ENCODE data around the gene SKOR1. TPM values are rescaled to one million over a fixed set of nuclear protein-coding genes. Genes with fewer than 3 reads are reported as not detected.
A peak's percentile ranks its signal among the peaks of the same experiment; 100 is the strongest.

Gene SKOR1
- total and polyA plus RNA-seq, 2 of the 4 experiments (the other 2 are of a cell fraction), result 0.03 TPM; not detected in 1

- BruUV-seq (replicated peaks), result no TSS peak
- H3K4me1 ChIP-seq (ENCODE audit: control insufficient read depth, insufficient read depth, low read length), result no peaks in the 10 kb centered on the region
- ATAC-seq (ENCODE audit: low read depth), result no peak; the same call in 1 of the 2 replicates
- no peak overlapping the region for H4K8ac ChIP-seq (ENCODE audit: low read depth in 2 of 2, low read length in 2 of 2)
- no peak overlapping the region for H2BK5ac ChIP-seq (ENCODE audit: low read depth, low read length, poor library complexity, severe bottlenecking)
- H3K9ac ChIP-seq (ENCODE audit: low read depth, low read length), result no peak overlapping the region
- H3K79me1 ChIP-seq (ENCODE audit: low read depth in 1 of 2, low read length in 2 of 2), result no peaks in the 10 kb centered on the region
- in situ Hi-C loops (cut with MboI; ENCODE audit: low sequenced_read_pairs), result no loop called here
- H2BK15ac ChIP-seq (ENCODE audit: low read depth, low read length), result no peak overlapping the region
- H3K4me2 ChIP-seq (ENCODE audit: low read depth, low read length), result peak overlapping the region; percentile 86
- dilution Hi-C loops (cut with HindIII; ENCODE audit: low sequenced_read_pairs, unreplicated experiment), result no loop called here
- H4K5ac ChIP-seq (ENCODE audit: low read depth, low read length), result no peak overlapping the region
- H2BK20ac ChIP-seq (ENCODE audit: low read depth, low read length), result no peak overlapping the region
- no peak overlapping the region for H3K18ac ChIP-seq (ENCODE audit: low read depth, low read length)
- no peak overlapping the region for H2BK120ac ChIP-seq (ENCODE audit: low read depth, low read length)
- intact Hi-C loops (cut with micrococcal nuclease), result loop anchor here (1.0 to 10.0 kb wide), 5 partner anchors 291 to 886 kb away; partner anchors contain the start of genes MAP2K5 and SMAD3
- DNase-seq, result no peak
- POLR2A ChIA-PET (ENCODE audit: unreplicated experiment), result interaction anchor here (0.6 kb wide), 1 partner anchor 398 kb away, joined by 5 read pairs; no protein-coding TSS in a partner anchor
- H2AFZ ChIP-seq (replicated peaks; ENCODE audit: low read length, poor library complexity), result peak overlapping the region; percentile 80
- peaks cover 90% of the 10 kb centered on the region for H3K27me3 ChIP-seq (ENCODE audit: control insufficient read depth, insufficient read depth, low read length)
- no peak overlapping the region for H2AK5ac ChIP-seq (ENCODE audit: low read depth, low read length)
- no peak overlapping the region for H3K4ac ChIP-seq (ENCODE audit: low read depth, low read length)
- no peak overlapping the region for H2AK9ac ChIP-seq (replicated peaks; ENCODE audit: low read depth, low read length, poor library complexity)
- 3% methylated on average over 13 of the region's 32 CpGs; no CpG with 5 or more reads in 1 of the 2 experiments for WGBS, 2 experiments (ENCODE audit: extremely low coverage in 2 of 2, insufficient read length in 1 of 2)
- no peak overlapping the region for H3K56ac ChIP-seq (ENCODE audit: extremely low read depth, insufficient read depth, low read length)
- peak overlapping the region; percentile 25; the same call in 1 of the 2 replicates for H3K4me3 ChIP-seq (ENCODE audit: insufficient read depth, low read depth, low read length)
- peak overlapping the region; percentile 41; the same call in 1 of the 2 replicates for H3K23ac ChIP-seq (ENCODE audit: low read depth, low read length)
- no peaks in the 10 kb centered on the region for H3K9me3 ChIP-seq (ENCODE audit: control insufficient read depth, insufficient read depth, low read length)
- CTCF ChIA-PET, result interaction anchor here (1.1 to 2.1 kb wide), 2 partner anchors 332 to 376 kb away, joined by 3 to 4 read pairs; no protein-coding TSS in a partner anchor
- no peak overlapping the region for H3K27ac ChIP-seq (ENCODE audit: insufficient read depth, low read length)
- no peaks in the 10 kb centered on the region for H3K9me1 ChIP-seq (ENCODE audit: insufficient read depth, low read length)
- H3K36me3 ChIP-seq (ENCODE audit: control insufficient read depth, insufficient read depth, low read length), result no peaks in the 10 kb centered on the region
- no peak overlapping the region for H3K14ac ChIP-seq (replicated peaks; ENCODE audit: low read depth, low read length)
- H4K91ac ChIP-seq (ENCODE audit: insufficient read depth, low read depth, low read length), result no peak overlapping the region
- H4K20me1 ChIP-seq (ENCODE audit: insufficient read depth, low read length), result no peaks in the 10 kb centered on the region
- TF ChIP-seq MAZ (IDR thresholded peaks at IDR 0.05; ENCODE audit: borderline replicate concordance, low read depth, low read length), result no peak
- no peak for TF ChIP-seq MAFK (IDR thresholded peaks at IDR 0.05; ENCODE audit: low read depth, low read length)
- no peak for TF ChIP-seq BHLHE40 (IDR thresholded peaks at IDR 0.05; ENCODE audit: low read depth, low read length)
- no peak for TF ChIP-seq CEBPB (IDR thresholded peaks at IDR 0.05; ENCODE audit: low read depth, low read length)
- TF ChIP-seq POLR2A (IDR thresholded peaks at IDR 0.05; ENCODE audit: low read depth, low read length), result no peak
- TF ChIP-seq RFX5 (IDR thresholded peaks at IDR 0.05; ENCODE audit: low read depth, low read length), result no peak
- TF ChIP-seq, protein P1, sequence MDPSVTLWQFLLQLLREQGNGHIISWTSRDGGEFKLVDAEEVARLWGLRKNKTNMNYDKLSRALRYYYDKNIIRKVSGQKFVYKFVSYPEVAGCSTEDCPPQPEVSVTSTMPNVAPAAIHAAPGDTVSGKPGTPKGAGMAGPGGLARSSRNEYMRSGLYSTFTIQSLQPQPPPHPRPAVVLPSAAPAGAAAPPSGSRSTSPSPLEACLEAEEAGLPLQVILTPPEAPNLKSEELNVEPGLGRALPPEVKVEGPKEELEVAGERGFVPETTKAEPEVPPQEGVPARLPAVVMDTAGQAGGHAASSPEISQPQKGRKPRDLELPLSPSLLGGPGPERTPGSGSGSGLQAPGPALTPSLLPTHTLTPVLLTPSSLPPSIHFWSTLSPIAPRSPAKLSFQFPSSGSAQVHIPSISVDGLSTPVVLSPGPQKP (IDR thresholded peaks at IDR 0.05; ENCODE audit: borderline replicate concordance, low read depth, low read length), result no peak
- TF ChIP-seq RAD21 (IDR thresholded peaks at IDR 0.05; ENCODE audit: low read length), result no peak
- TF ChIP-seq CHD1 (IDR thresholded peaks at IDR 0.05; ENCODE audit: low read depth, low read length), result no peak
- TF ChIP-seq, protein P2, sequence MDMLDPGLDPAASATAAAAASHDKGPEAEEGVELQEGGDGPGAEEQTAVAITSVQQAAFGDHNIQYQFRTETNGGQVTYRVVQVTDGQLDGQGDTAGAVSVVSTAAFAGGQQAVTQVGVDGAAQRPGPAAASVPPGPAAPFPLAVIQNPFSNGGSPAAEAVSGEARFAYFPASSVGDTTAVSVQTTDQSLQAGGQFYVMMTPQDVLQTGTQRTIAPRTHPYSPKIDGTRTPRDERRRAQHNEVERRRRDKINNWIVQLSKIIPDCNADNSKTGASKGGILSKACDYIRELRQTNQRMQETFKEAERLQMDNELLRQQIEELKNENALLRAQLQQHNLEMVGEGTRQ (IDR thresholded peaks at IDR 0.05; ENCODE audit: low read depth, low read length), result no peak
- no peak for TF ChIP-seq RCOR1 (IDR thresholded peaks at IDR 0.05; ENCODE audit: insufficient replicate concordance, low read length)
- no peak for TF ChIP-seq FOS (IDR thresholded peaks at IDR 0.05; ENCODE audit: low read depth, low read length)
- TF ChIP-seq, protein P3, sequence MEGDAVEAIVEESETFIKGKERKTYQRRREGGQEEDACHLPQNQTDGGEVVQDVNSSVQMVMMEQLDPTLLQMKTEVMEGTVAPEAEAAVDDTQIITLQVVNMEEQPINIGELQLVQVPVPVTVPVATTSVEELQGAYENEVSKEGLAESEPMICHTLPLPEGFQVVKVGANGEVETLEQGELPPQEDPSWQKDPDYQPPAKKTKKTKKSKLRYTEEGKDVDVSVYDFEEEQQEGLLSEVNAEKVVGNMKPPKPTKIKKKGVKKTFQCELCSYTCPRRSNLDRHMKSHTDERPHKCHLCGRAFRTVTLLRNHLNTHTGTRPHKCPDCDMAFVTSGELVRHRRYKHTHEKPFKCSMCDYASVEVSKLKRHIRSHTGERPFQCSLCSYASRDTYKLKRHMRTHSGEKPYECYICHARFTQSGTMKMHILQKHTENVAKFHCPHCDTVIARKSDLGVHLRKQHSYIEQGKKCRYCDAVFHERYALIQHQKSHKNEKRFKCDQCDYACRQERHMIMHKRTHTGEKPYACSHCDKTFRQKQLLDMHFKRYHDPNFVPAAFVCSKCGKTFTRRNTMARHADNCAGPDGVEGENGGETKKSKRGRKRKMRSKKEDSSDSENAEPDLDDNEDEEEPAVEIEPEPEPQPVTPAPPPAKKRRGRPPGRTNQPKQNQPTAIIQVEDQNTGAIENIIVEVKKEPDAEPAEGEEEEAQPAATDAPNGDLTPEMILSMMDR (conservative IDR thresholded peaks at IDR 0.05; ENCODE audit: low read depth, low read length), result no peak
- TF ChIP-seq NFE2L2 (IDR thresholded peaks at IDR 0.05; ENCODE audit: low read depth, low read length), result no peak
Measured at GRCh38 chr15:67832897-67833709, 7.8 kb downstream of the SKOR1 start.
